NCI-H526 (cell line): ENCODE results near the gene METTL23.
A peak's percentile ranks its signal among the peaks of the same experiment; 100 is the strongest.
"Not testable (repeated sequence)": the region's sequence is repeated elsewhere in the genome, so short reads cannot be mapped to it uniquely, and the experiment has no call there.

Experiments
- DNase-seq, 2 experiments: peaks; one replicate each; lab custom pipeline; 2025; lab: John Stamatoyannopoulos, UW

The METTL23 gene

GRCh38 chr17:76695059-76695831 lies 31.4 kb upstream of the METTL23 start:
- DNase-seq, result no peak

- no peak for DNase-seq
Measured at GRCh38 chr17:76696763-76697701, 29.6 kb upstream of the METTL23 start.

GRCh38 chr17:76697702-76698465 lies 28.8 kb upstream of the METTL23 start:
- DNase-seq, result peak; percentile 43 to 70

- DNase-seq, result not testable (repeated sequence)
Measured at GRCh38 chr17:76698466-76698977, 28.1 kb upstream of the METTL23 start.

GRCh38 chr17:76700270-76700616 lies 26.4 kb upstream of the METTL23 start:
- peak in 1 of 2 experiments; percentile 47 for DNase-seq

- peak in 1 of 2 experiments; percentile 30 for DNase-seq
Measured at GRCh38 chr17:76700617-76701470, 25.8 kb upstream of the METTL23 start.

GRCh38 chr17:76701471-76701967 lies 25.1 kb upstream of the METTL23 start:
- DNase-seq, result no peak

- DNase-seq, result no peak
Measured at GRCh38 chr17:76702076-76702475, 24.6 kb upstream of the METTL23 start.

GRCh38 chr17:76702941-76703637 lies 23.6 kb upstream of the METTL23 start:
- no peak for DNase-seq

- DNase-seq, result no peak
Measured at GRCh38 chr17:76704805-76705204, 21.8 kb upstream of the METTL23 start.

GRCh38 chr17:76706817-76707216 lies 19.8 kb upstream of the METTL23 start:
- no peak for DNase-seq

GRCh38 chr17:76707985-76708807 lies 18.4 kb upstream of the METTL23 start:
- peak; percentile 51 to 73 for DNase-seq

GRCh38 chr17:76709077-76709950 lies 17.3 kb upstream of the METTL23 start:
- peak in 1 of 2 experiments; percentile 22 for DNase-seq

GRCh38 chr17:76709951-76710862 lies 16.4 kb upstream of the METTL23 start:
- peak in 1 of 2 experiments; percentile 40 for DNase-seq

- peak in 1 of 2 experiments; percentile 80 for DNase-seq
Measured at GRCh38 chr17:76710863-76711611, 15.6 kb upstream of the METTL23 start, which contains the start of gene MXRA7. MXRA7 (minus strand) TSS chr17:76710965; CDS start chr17:76710946, 19 bp downstream.

- not testable (repeated sequence) for DNase-seq
Measured at GRCh38 chr17:76712321-76712720, 14.3 kb upstream of the METTL23 start.
